Esophagus muscularis mucosa (tissue), 4 donors: ENCODE data around the gene SYNDIG1L. TPM values are rescaled to one million over a fixed set of nuclear protein-coding genes. Genes with fewer than 3 reads are reported as not detected.

ENCODE experiments used
- DNase-seq: peaks from one replicate; pipeline ENCODE4 v3.0.0-alpha.2; 2017; ENCODE audit errors: extremely low spot score
- H3K27ac ChIP-seq, 4 donors: fragments of 200-600 bp; sonication (generic); replicated peaks in 1 of 4; 1 replicate in 3 of 4; 2 replicates in 1 of 4; pipeline ENCODE4 v1.5.1; 2016 to 2019; ENCODE audit warnings: mild to moderate bottlenecking in 1 of 4
- H3K27me3 ChIP-seq, 4 donors: fragments of 200-600 bp; sonication (generic); one replicate each; pipeline versions ENCODE4 v1.5.1 to v1.6.0; 2016 to 2019
- H3K36me3 ChIP-seq, 4 donors: fragments of 200-600 bp; sonication (generic); one replicate each; pipeline ENCODE4 v1.5.1; 2016 to 2019
- H3K4me1 ChIP-seq, 4 donors: fragments of 200-600 bp; sonication (generic); one replicate each; pipeline ENCODE4 v1.5.1; 2016 to 2019
- H3K4me3 ChIP-seq, 4 donors: fragments of 200-600 bp; sonication (generic); 1 replicate in 2 of 4; 2 replicates in 2 of 4; pipeline ENCODE4 v1.5.1; 2016 to 2019; ENCODE audit warnings: mild to moderate bottlenecking in 4 of 4, moderate library complexity in 1 of 4
- H3K9me3 ChIP-seq, 4 donors: fragments of 200-600 bp; sonication (generic); 1 replicate in 3 of 4; 2 replicates in 1 of 4; pipeline ENCODE4 v1.5.1; 2016 to 2019
- EP300 ChIP-seq: sonication (generic); formaldehyde crosslinking; IDR thresholded peaks from one replicate; pipeline ENCODE4 v1.6.1; 2017; ENCODE audit warnings: antibody characterized with exemption
- POLR2A ChIP-seq: fragments of 450-650 bp; IDR thresholded peaks from one replicate; pipeline ENCODE4 v1.6.1; 2017; ENCODE audit warnings: antibody characterized with exemption, moderate library complexity, mild to moderate bottlenecking, low read depth
- POLR2AphosphoS5 ChIP-seq, 2 donors: sonication (generic); formaldehyde crosslinking; IDR thresholded peaks; one replicate each; pipeline ENCODE4 v1.6.1; 2017; ENCODE audit warnings: antibody characterized with exemption in 2 of 2
- WGBS: methylation state at CpG from one replicate; pipeline ENCODE4 v1.1.5; 2018; 5-methylcytosine and 5-hydroxymethylcytosine counted together
- intact Hi-C: fragments of 100-400 bp; cut with DNase I; formaldehyde crosslinking; loops from one replicate; pipeline ENCODE4 v1.15.1; 2023
- total RNA-seq, 4 donors: library from RNA; depleted of rRNA; stranded (reverse); fragments of >200 nt; gene quantifications; one replicate each; pipeline versions ENCODE4 v1.1.0 to v1.2.1, GENCODE V29; 2016
- TF ChIP-seq, protein P1 (sequence below), 3 experiments: fragments of 200-600 bp in 2 of 3; fragments of 450-650 bp in 1 of 3; sonication (generic) in 2 of 3; IDR thresholded peaks; one replicate each; pipeline ENCODE4 v1.5.1; 2017 to 2019; ENCODE audit warnings: antibody characterized with exemption in 3 of 3, mild to moderate bottlenecking in 2 of 3, moderate library complexity in 1 of 3

SYNDIG1L gene
- total RNA-seq, 4 donors from 2014 or later: 0.29 to 0.65 (median 0.33) TPM; not detected in 1

DNA sequence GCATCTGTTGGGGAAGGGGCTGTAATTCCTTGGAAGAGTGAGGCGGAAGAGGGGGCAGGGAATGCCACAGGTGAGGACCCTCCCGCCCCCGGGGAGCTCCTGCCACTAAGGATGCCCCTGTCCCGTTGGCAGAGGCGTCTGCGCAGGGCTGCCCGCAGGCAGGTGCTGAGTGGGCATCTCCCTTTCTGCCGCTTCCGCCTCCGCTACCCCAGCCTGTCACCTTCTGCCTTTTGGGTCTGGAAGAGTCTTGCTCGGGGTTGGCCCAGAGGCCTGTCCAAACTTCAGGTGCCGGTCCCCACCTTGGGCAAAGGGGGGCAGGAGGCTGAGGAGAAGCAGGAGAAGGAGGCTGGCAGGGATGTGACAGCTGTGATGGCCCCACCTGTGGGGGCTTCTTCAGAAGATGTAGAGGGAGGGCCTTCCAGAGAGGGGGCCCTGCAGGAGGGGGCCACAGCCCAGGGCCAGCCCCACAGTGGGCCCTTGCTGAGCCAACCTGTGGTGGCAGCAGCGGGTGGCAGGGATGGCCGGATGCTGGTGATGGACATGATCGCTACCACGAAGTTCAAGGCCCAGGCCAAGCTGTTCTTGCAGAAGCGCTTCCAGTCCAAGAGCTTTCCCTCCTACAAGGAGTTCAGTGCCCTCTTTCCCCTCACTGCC, 67.7 kb downstream of the SYNDIG1L start:
- Histone ChIP-seq H3K4me1 (peaks cover 0 to 6% (median 2%) of the 10 kb centered on the region in 4 donors), H3K36me3 (no peaks in the 10 kb centered on the region), H3K27me3 (peaks cover 0 to 29% (median 0%) of the 10 kb centered on the region in 4 donors), H3K9me3 (no peaks in the 10 kb centered on the region), H3K27ac (no peak overlapping the region), H3K4me3 (no peak overlapping the region)
- WGBS: 95% methylated on average over 16 of the region's 17 CpGs
- intact Hi-C loops: no loop called here
- no peak for TF ChIP-seq POLR2AphosphoS5 (IDR thresholded peaks at IDR 0.05)
- TF ChIP-seq, protein P1, sequence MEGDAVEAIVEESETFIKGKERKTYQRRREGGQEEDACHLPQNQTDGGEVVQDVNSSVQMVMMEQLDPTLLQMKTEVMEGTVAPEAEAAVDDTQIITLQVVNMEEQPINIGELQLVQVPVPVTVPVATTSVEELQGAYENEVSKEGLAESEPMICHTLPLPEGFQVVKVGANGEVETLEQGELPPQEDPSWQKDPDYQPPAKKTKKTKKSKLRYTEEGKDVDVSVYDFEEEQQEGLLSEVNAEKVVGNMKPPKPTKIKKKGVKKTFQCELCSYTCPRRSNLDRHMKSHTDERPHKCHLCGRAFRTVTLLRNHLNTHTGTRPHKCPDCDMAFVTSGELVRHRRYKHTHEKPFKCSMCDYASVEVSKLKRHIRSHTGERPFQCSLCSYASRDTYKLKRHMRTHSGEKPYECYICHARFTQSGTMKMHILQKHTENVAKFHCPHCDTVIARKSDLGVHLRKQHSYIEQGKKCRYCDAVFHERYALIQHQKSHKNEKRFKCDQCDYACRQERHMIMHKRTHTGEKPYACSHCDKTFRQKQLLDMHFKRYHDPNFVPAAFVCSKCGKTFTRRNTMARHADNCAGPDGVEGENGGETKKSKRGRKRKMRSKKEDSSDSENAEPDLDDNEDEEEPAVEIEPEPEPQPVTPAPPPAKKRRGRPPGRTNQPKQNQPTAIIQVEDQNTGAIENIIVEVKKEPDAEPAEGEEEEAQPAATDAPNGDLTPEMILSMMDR (IDR thresholded peaks at IDR 0.05): no peak
- TF ChIP-seq POLR2A: no peak
- TF ChIP-seq EP300: no peak
- DNase-seq: no peak

DNA sequence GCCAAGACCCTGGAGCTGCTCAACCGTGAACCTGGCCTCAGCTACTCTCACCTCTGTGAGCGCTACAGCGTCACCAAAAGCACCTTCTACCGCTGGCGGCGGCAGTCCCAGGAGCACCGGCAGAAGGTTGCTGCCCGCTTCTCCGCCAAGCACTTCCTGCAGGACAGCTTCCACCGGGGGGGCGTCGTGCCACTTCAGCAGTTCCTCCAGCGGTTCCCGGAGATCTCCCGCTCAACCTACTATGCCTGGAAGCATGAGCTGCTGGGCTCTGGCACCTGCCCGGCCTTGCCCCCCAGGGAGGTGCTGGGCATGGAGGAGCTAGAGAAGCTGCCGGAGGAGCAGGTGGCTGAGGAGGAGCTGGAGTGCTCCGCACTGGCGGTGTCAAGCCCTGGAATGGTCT, 68.4 kb downstream of the SYNDIG1L start:
- no peak for DNase-seq
- no peaks in the 10 kb centered on the region for H3K36me3 ChIP-seq
- H3K9me3 ChIP-seq: no peaks in the 10 kb centered on the region
- intact Hi-C loops: no loop called here
- TF ChIP-seq, protein P1 (IDR thresholded peaks at IDR 0.05): no peak
- TF ChIP-seq POLR2AphosphoS5 (IDR thresholded peaks at IDR 0.05) (no peak), EP300 (no peak), POLR2A (no peak)
- peaks cover 0 to 30% (median 0%) of the 10 kb centered on the region in 4 donors for H3K27me3 ChIP-seq
- H3K27ac ChIP-seq: no peak overlapping the region
- 93% methylated on average over 10 of the region's 19 CpGs for WGBS
- H3K4me3 ChIP-seq: no peak overlapping the region
- H3K4me1 ChIP-seq: peaks cover 0 to 4% (median 1%) of the 10 kb centered on the region in 4 donors

DNA sequence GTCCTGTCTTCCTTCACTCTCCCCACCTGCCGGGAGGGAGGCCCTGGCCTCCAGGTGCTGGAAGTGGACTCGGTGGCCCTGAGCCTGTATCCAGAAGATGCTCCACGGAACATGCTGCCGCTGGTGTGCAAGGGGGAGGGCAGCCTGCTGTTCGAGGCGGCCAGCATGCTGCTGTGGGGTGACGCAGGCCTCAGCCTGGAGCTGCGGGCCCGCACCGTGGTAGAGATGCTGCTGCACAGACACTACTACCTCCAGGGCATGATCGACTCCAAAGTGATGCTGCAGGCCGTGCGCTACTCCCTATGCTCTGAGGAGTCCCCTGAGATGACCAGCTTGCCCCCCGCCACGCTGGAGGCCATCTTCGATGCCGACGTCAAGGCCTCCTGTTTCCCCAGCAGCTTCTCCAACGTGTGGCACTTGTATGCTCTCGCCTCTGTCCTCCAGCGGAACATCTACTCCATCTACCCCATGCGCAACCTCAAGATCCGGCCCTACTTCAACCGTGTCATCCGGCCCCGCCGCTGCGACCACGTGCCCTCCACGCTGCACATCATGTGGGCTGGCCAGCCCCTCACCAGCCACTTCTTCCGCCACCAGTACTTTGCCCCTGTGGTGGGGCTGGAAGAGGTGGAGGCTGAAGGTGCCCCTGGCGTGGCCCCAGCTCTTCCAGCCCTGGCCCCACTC, 69.0 kb downstream of the SYNDIG1L start:
- no peak overlapping the region for H3K27ac ChIP-seq
- no peaks in the 10 kb centered on the region for H3K4me1 ChIP-seq
- WGBS: 92% methylated on average over 19 of the region's 32 CpGs
- peaks cover 0 to 34% (median 0%) of the 10 kb centered on the region in 4 donors for H3K27me3 ChIP-seq
- H3K4me3 ChIP-seq: no peak overlapping the region
- H3K36me3 ChIP-seq: no peaks in the 10 kb centered on the region
- intact Hi-C loops: no loop called here
- TF ChIP-seq POLR2AphosphoS5 (IDR thresholded peaks at IDR 0.05): no peak
- TF ChIP-seq, protein P1 (IDR thresholded peaks at IDR 0.05): no peak
- no peak for TF ChIP-seq POLR2A
- no peak for TF ChIP-seq EP300
- H3K9me3 ChIP-seq: no peaks in the 10 kb centered on the region
- DNase-seq: no peak

Other genes starting within 250 kb of the SYNDIG1L start
- not detected for gene VSX2, start 186.8 kb downstream of the SYNDIG1L start, total RNA-seq
- 10 to 100 TPM; 25.5 to 39.5 (median 29.3) TPM for gene ABCD4, start 123.3 kb downstream of the SYNDIG1L start, total RNA-seq
- gene VRTN, start 77.7 kb downstream of the SYNDIG1L start, total RNA-seq: not detected
- gene NPC2, start 67.1 kb upstream of the SYNDIG1L start, total RNA-seq: 100 to 1,000 TPM; 119 to 205 (median 162) TPM
- gene ISCA2, start 67.6 kb upstream of the SYNDIG1L start, total RNA-seq: 10 to 100 TPM in 3 of 4 donors, 1 to 10 TPM in 1; 5.8 to 20.4 (median 15.1) TPM
- 100 to 1,000 TPM in 2 of 4 donors, 10 to 100 TPM in 2; 62.0 to 151 (median 109) TPM for gene LTBP2, start 186.0 kb upstream of the SYNDIG1L start, total RNA-seq